ENCODE results near the gene TCF4. TPM values are rescaled to one million over a fixed set of nuclear protein-coding genes. Genes with fewer than 3 reads are reported as not detected.

TCF4 gene
- total RNA-seq, 4 donors from 2014 or later, result 30.3 to 51.1 (median 40.1) TPM

DNA sequence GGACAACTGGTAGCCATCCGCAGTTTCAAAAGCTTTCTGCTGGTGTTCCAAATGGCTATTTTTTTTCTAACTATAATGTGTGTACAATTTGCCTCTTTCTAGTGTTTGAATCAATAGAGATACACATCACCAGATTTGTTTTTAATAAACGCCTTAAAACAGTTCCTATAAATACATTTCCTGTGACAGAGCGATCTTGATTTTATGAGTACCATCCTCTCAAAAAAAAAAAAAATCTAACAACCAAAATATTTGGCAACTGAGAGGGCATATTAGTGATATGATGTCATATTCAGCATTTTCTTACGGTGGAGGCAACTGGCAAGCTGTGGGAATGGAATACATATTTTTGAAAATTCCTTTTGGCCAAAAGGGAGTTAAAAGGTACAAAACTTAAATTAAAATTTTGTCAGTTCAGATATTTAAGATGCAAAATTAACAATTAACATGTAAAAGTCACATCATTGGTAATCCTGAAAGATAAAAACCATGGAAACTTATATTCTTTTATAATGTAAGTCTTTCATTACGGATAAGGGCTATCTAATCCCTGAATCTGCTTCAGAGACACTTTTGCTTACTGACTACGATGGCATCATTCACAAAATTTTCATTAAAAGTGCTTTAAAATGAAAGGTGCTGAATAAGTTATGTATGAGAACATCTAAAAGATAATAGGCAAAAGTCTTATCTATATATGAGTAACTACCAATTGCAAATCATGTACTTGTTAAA lies 268.4 kb downstream of the TCF4 start:
- peak overlapping the region in 3 of 4 donors; percentile 4 to 52 (median 43) for H3K4me3 ChIP-seq

DNA sequence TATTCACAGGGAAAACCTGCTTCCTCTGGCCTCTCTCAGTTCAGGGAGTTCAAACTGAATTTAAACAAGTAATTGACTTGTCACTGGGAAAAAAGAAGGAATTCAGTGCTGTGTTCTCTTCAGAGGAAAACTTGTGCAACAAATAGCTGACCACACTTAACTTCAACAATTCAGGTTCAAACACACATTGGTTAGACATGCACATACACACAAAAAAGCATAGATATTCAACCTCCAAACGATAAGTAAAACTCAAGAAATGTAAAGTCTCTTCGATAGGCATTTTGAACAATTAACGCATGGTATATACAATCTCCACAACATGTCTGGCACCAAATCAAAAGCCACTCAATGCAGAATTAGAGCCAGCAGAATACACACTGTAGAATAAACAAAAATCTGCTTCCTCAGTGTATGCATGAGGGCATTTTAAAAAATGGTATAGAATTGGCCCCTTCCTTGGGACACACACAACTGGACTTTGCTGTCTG lies 269.0 kb downstream of the TCF4 start:
- H3K4me3 ChIP-seq, result peak overlapping the region in 3 of 4 donors; percentile 4 to 52 (median 43)
- intact Hi-C loops (cut with DNase I; ENCODE audit: low total_unique reads) (no loop called here), in situ Hi-C loops (cut with MboI; ENCODE audit: low pct_ligation_motif_present in 1 of 4, low pct_unique_long_range_greater_than_20kb in 1 of 4, low sequenced_read_pairs in 3 of 4) (no loop called here)
- whole genome bisulfite sequencing, 2 donors (ENCODE audit: low coverage in 1 of 2), result 37% methylated on average over 3 of the region's 3 CpGs; no CpG with 5 or more reads in 1 of the 2 donors
- H3K4me1 ChIP-seq, result peaks cover 3 to 56% (median 3%) of the 10 kb centered on the region in 4 donors
- no peaks in the 10 kb centered on the region for H3K36me3 ChIP-seq
- DNase-seq, result no peak
- H3K27me3 ChIP-seq, result peaks cover 16% of the 10 kb centered on the region
- TF ChIP-seq POLR2A (IDR thresholded peaks at IDR 0.05) (no peak), POLR2AphosphoS5 (IDR thresholded peaks at IDR 0.05) (no peak), EP300 (IDR thresholded peaks at IDR 0.05; ENCODE audit: low read depth) (no peak)
- TF ChIP-seq, protein P1, sequence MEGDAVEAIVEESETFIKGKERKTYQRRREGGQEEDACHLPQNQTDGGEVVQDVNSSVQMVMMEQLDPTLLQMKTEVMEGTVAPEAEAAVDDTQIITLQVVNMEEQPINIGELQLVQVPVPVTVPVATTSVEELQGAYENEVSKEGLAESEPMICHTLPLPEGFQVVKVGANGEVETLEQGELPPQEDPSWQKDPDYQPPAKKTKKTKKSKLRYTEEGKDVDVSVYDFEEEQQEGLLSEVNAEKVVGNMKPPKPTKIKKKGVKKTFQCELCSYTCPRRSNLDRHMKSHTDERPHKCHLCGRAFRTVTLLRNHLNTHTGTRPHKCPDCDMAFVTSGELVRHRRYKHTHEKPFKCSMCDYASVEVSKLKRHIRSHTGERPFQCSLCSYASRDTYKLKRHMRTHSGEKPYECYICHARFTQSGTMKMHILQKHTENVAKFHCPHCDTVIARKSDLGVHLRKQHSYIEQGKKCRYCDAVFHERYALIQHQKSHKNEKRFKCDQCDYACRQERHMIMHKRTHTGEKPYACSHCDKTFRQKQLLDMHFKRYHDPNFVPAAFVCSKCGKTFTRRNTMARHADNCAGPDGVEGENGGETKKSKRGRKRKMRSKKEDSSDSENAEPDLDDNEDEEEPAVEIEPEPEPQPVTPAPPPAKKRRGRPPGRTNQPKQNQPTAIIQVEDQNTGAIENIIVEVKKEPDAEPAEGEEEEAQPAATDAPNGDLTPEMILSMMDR (IDR thresholded peaks at IDR 0.05), result no peak
- peak overlapping the region; percentile 87 to 94 (median 92) for H3K27ac ChIP-seq
- no peaks in the 10 kb centered on the region for H3K9me3 ChIP-seq

More for the DNA sequence above, 268.4 kb downstream of the TCF4 start:
- peaks cover 16% of the 10 kb centered on the region for H3K27me3 ChIP-seq
- in situ Hi-C loops (cut with MboI; ENCODE audit: low pct_ligation_motif_present in 1 of 4, low pct_unique_long_range_greater_than_20kb in 1 of 4, low sequenced_read_pairs in 3 of 4) (loop anchor here in 1 of 4 donors (10.0 kb wide), 1 partner anchor 265 kb away; the partner anchor contains the start of gene TCF4), intact Hi-C loops (cut with DNase I; ENCODE audit: low total_unique reads) (loop anchor here (5.0 to 10.0 kb wide), 2 partner anchors 77 to 85 kb away; no protein-coding TSS in a partner anchor)
- DNase-seq, result no peak
- WGBS, 2 donors (ENCODE audit: low coverage in 1 of 2), result 38 to 44% methylated on average over 5 to 6 of the region's 6 CpGs
- peaks cover 3 to 54% (median 3%) of the 10 kb centered on the region in 4 donors for H3K4me1 ChIP-seq
- peak overlapping the region; percentile 87 to 94 (median 92) for H3K27ac ChIP-seq
- H3K9me3 ChIP-seq, result no peaks in the 10 kb centered on the region
- H3K36me3 ChIP-seq, result no peaks in the 10 kb centered on the region
- TF ChIP-seq POLR2A (IDR thresholded peaks at IDR 0.05) (no peak), POLR2AphosphoS5 (IDR thresholded peaks at IDR 0.05) (no peak), EP300 (IDR thresholded peaks at IDR 0.05; ENCODE audit: low read depth) (no peak)
- TF ChIP-seq, protein P1 (IDR thresholded peaks at IDR 0.05), result no peak

DNA sequence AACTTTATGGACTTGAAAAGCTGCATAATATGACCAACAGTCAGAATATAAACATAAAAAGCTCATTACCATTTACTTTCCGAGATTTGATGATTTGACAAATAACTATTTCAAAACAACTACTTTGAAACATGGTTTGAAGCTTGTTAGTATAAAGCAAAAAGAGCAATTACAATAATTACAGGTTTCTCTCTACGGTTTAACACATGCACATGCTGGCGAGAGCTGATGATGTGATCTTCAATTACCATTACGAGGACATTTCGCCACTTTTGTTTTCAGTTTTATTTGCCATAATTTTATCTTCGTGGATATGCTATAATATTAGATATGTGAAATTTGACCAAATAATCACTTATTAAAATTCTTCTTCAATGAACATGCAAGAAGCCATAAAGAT lies 270.1 kb downstream of the TCF4 start:
- Histone ChIP-seq H3K9me3 (no peaks in the 10 kb centered on the region), H3K36me3 (no peaks in the 10 kb centered on the region), H3K27ac (peak overlapping the region; percentile 87 to 94 (median 92)), H3K4me1 (peaks cover 0 to 55% (median 2%) of the 10 kb centered on the region in 4 donors), H3K4me3 (peak overlapping the region in 2 of 4 donors; percentile 8 to 20), H3K27me3 (peaks cover 15% of the 10 kb centered on the region)
- in situ Hi-C loops (cut with MboI; ENCODE audit: low pct_ligation_motif_present in 1 of 4, low pct_unique_long_range_greater_than_20kb in 1 of 4, low sequenced_read_pairs in 3 of 4) (no loop called here), intact Hi-C loops (cut with DNase I; ENCODE audit: low total_unique reads) (no loop called here)
- 52 to 59% methylated on average over 6 of the region's 6 CpGs for WGBS, 2 donors (ENCODE audit: low coverage in 1 of 2)
- TF ChIP-seq POLR2A (IDR thresholded peaks at IDR 0.05) (no peak), POLR2AphosphoS5 (IDR thresholded peaks at IDR 0.05) (no peak), EP300 (IDR thresholded peaks at IDR 0.05; ENCODE audit: low read depth) (no peak)
- TF ChIP-seq, protein P1 (IDR thresholded peaks at IDR 0.05), result no peak
- DNase-seq, result no peak

DNA sequence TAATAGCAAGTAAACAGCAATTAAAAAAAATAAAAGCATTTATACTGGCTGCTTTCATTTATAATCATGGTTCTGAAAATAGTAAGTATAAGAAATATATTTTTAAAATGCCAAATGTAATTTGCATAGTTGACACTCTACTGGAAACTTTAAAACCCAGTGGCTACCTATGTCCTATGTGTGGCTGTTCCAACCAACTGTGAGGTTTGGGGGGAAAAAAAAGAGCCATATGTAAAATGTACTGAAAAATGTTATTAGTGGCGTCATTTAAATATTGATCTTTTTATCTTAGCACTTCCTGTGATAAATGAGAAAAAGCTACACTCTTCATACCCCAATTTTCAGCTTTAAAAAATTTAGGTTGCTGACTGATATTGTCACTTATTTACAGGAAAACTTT lies 270.7 kb downstream of the TCF4 start:
- WGBS, 2 donors (ENCODE audit: low coverage in 1 of 2), result 68 to 73% methylated on average over 1 of the region's 1 CpG
- H3K36me3 ChIP-seq, result no peaks in the 10 kb centered on the region
- no peak for DNase-seq
- no peaks in the 10 kb centered on the region for H3K9me3 ChIP-seq
- TF ChIP-seq, protein P1 (IDR thresholded peaks at IDR 0.05), result no peak
- TF ChIP-seq POLR2AphosphoS5 (IDR thresholded peaks at IDR 0.05) (no peak), EP300 (IDR thresholded peaks at IDR 0.05; ENCODE audit: low read depth) (no peak), POLR2A (IDR thresholded peaks at IDR 0.05) (no peak)
- H3K27me3 ChIP-seq, result peaks cover 10% of the 10 kb centered on the region
- H3K4me1 ChIP-seq, result peaks cover 0 to 50% (median 2%) of the 10 kb centered on the region in 4 donors
- peak overlapping the region in 3 of 4 donors; percentile 87 to 94 (median 93) for H3K27ac ChIP-seq
- intact Hi-C loops (cut with DNase I; ENCODE audit: low total_unique reads), result no loop called here
- no peak overlapping the region for H3K4me3 ChIP-seq
- in situ Hi-C loops (cut with MboI; ENCODE audit: low pct_ligation_motif_present in 1 of 4, low pct_unique_long_range_greater_than_20kb in 1 of 4, low sequenced_read_pairs in 3 of 4), result no loop called here
